H1 (cell line): ENCODE data around the gene LYRM4. TPM values are rescaled to one million over a fixed set of nuclear protein-coding genes. Genes with fewer than 3 reads are reported as not detected.

Experiments used
- CTCF ChIA-PET: fragments of 300-600 bp; sonication (Branson Sonifier 250); formaldehyde crosslinking; loops from one replicate; lab custom pipeline; 2021; ENCODE audit not compliant: partially characterized antibody; lab: Charles Lee
- POLR2A ChIA-PET: fragments of 300-600 bp; sonication (Branson Sonifier 250); formaldehyde crosslinking; loops from one replicate; lab custom pipeline; 2021; ENCODE audit warnings: inconsistent platforms; ENCODE audit not compliant: partially characterized antibody; lab: Charles Lee
- DNase-seq, 2 experiments: peaks; one replicate each; pipeline versions ENCODE4 v3.0.0 to v3.0.0-alpha.2; 2010 to 2022; ENCODE audit warnings: low spot score in 2 of 2, low read depth in 1 of 2, mixed read lengths in 1 of 2
- FAIRE-seq: peaks from 2 replicates; lab custom pipeline; 2011; peaks lifted over from hg19 to GRCh38; lab: Jason Lieb, UNC
- H2AFZ ChIP-seq: 2 replicates; pipeline ENCODE4 v1.8.1; 2012; ENCODE audit warnings: low read length, inconsistent platforms
- H2AK5ac ChIP-seq: 2 replicates; pipeline ENCODE4 v1.6.1; 2013; ENCODE audit warnings: low read depth, low read length
- H2BK120ac ChIP-seq: replicated peaks from 2 replicates; pipeline ENCODE3; 2013; ENCODE audit warnings: low read depth, low read length, inconsistent platforms
- H2BK12ac ChIP-seq: 2 replicates; pipeline ENCODE4 v1.6.1; 2013; ENCODE audit warnings: low read depth, low read length
- H2BK15ac ChIP-seq: 2 replicates; pipeline ENCODE4 v1.6.1; 2013; ENCODE audit warnings: low read length
- H2BK20ac ChIP-seq: 2 replicates; pipeline ENCODE4 v1.6.1; 2013; ENCODE audit warnings: low read length
- H2BK5ac ChIP-seq: 2 replicates; pipeline ENCODE4 v1.6.1; 2013; ENCODE audit warnings: low read depth, low read length
- H3K14ac ChIP-seq: 2 replicates; pipeline ENCODE4 v1.6.1; 2013; ENCODE audit warnings: inconsistent platforms; ENCODE audit not compliant: insufficient read length
- H3K18ac ChIP-seq: 2 replicates; pipeline ENCODE4 v1.6.1; 2013; ENCODE audit warnings: low read length; ENCODE audit errors: extremely low read depth
- H3K23ac ChIP-seq: 2 replicates; pipeline ENCODE4 v1.6.1; 2013; ENCODE audit warnings: inconsistent platforms; ENCODE audit not compliant: insufficient read length
- H3K23me2 ChIP-seq: 2 replicates; pipeline ENCODE4 v1.6.1; 2013; ENCODE audit warnings: low read depth, low read length
- H3K27ac ChIP-seq: 2 replicates; pipeline ENCODE4 v1.6.1; 2011; ENCODE audit warnings: low read depth, low read length, inconsistent platforms
- H3K27me3 ChIP-seq, 4 experiments: replicated peaks in 1 of 4; 1 replicate in 1 of 4; 2 replicates in 3 of 4; pipeline versions ENCODE4 v1.6.1 to v1.8.1; 2011 to 2013; ENCODE audit warnings: low read length in 3 of 4, mild to moderate bottlenecking in 3 of 4, inconsistent platforms in 2 of 4, mixed read lengths in 2 of 4, moderate library complexity in 1 of 4; ENCODE audit not compliant: control insufficient read depth in 3 of 4, insufficient read depth in 3 of 4; ENCODE audit errors: extremely low read depth in 1 of 4
- H3K36me3 ChIP-seq, 4 experiments: 2 replicates each; pipeline versions ENCODE4 v1.6.1 to v1.8.1; 2011 to 2013; ENCODE audit warnings: mild to moderate bottlenecking in 4 of 4, low read length in 3 of 4, moderate library complexity in 2 of 4, control low read depth in 1 of 4, inconsistent platforms in 1 of 4; ENCODE audit not compliant: insufficient read depth in 4 of 4, control insufficient read depth in 2 of 4
- H3K4ac ChIP-seq: replicated peaks from 2 replicates; pipeline ENCODE3; 2013; ENCODE audit warnings: low read length, low read depth, mixed read lengths, inconsistent platforms; ENCODE audit not compliant: insufficient read length
- H3K4me1 ChIP-seq, 4 experiments: replicated peaks in 1 of 4; 1 replicate in 1 of 4; 2 replicates in 3 of 4; pipeline versions ENCODE4 v1.6.1 to v1.8.1; 2011 to 2013; ENCODE audit warnings: low read length in 3 of 4, inconsistent platforms in 2 of 4, mixed read lengths in 1 of 4; ENCODE audit not compliant: insufficient read depth in 4 of 4, control insufficient read depth in 3 of 4
- H3K4me2 ChIP-seq, 2 experiments: 2 replicates each; pipeline versions ENCODE4 v1.6.1 to v1.8.1; 2011 to 2013; ENCODE audit warnings: low read depth in 2 of 2, low read length in 2 of 2, control low read depth in 1 of 2, inconsistent platforms in 1 of 2, mild to moderate bottlenecking in 1 of 2; ENCODE audit not compliant: insufficient read depth in 1 of 2
- H3K4me3 ChIP-seq, 4 experiments: fragments of 200-600, 300-600 bp in 1 of 4; sonication (generic), shearing (Covaris generic), sonication (Bioruptor Twin) in 1 of 4; 2 replicates each; pipeline versions ENCODE4 v1.5.1 to v1.8.1; 2011 to 2016; ENCODE audit warnings: low read length in 4 of 4, low read depth in 3 of 4, control low read depth in 2 of 4, inconsistent platforms in 2 of 4, mild to moderate bottlenecking in 2 of 4, mixed read lengths in 1 of 4, moderate library complexity in 1 of 4; ENCODE audit not compliant: insufficient read depth in 2 of 4; ENCODE audit errors: extremely low read depth in 1 of 4
- H3K56ac ChIP-seq: replicated peaks from 2 replicates; pipeline ENCODE3; 2013; ENCODE audit warnings: low read depth, mild to moderate bottlenecking, mixed read lengths, low read length, inconsistent platforms; ENCODE audit not compliant: insufficient read length
- H3K79me1 ChIP-seq: 2 replicates; pipeline ENCODE4 v1.6.1; 2013; ENCODE audit warnings: low read depth, low read length, control low read depth
- H3K79me2 ChIP-seq, 2 experiments: 2 replicates each; pipeline versions ENCODE4 v1.6.1 to v1.8.1; 2012 to 2013; ENCODE audit warnings: low read length in 2 of 2, mild to moderate bottlenecking in 2 of 2, inconsistent platforms in 1 of 2; ENCODE audit not compliant: insufficient read depth in 2 of 2, control insufficient read depth in 1 of 2
- H3K9ac ChIP-seq, 4 experiments: replicated peaks in 1 of 4; 1 replicate in 1 of 4; 2 replicates in 3 of 4; pipeline versions ENCODE4 v1.6.1 to v1.8.1; 2011 to 2013; ENCODE audit warnings: low read depth in 3 of 4, low read length in 3 of 4, control low read depth in 2 of 4, mild to moderate bottlenecking in 2 of 4, moderate library complexity in 2 of 4, inconsistent platforms in 1 of 4; ENCODE audit errors: extremely low read depth in 1 of 4
- H3K9me3 ChIP-seq, 2 experiments: 2 replicates each; pipeline versions ENCODE4 v1.6.1 to v1.8.1; 2012 to 2013; ENCODE audit warnings: mild to moderate bottlenecking in 2 of 2, moderate library complexity in 2 of 2, control low read depth in 1 of 2, inconsistent platforms in 1 of 2, low read depth in 1 of 2, low read length in 1 of 2, mixed read lengths in 1 of 2; ENCODE audit not compliant: insufficient read depth in 2 of 2
- H4K20me1 ChIP-seq, 2 experiments: replicated peaks in 1 of 2; 2 replicates each; pipeline versions ENCODE3 to v1.8.1; 2011 to 2013; ENCODE audit warnings: inconsistent platforms in 2 of 2, low read length in 2 of 2, mild to moderate bottlenecking in 1 of 2; ENCODE audit not compliant: insufficient read depth in 2 of 2, control insufficient read depth in 1 of 2
- H4K5ac ChIP-seq: 2 replicates; pipeline ENCODE4 v1.6.1; 2013; ENCODE audit warnings: low read length, low read depth, mixed read lengths, inconsistent platforms; ENCODE audit not compliant: insufficient read length
- H4K8ac ChIP-seq: 2 replicates; pipeline ENCODE4 v1.8.0; 2013; ENCODE audit warnings: mild to moderate bottlenecking, moderate library complexity, low read length, inconsistent platforms; ENCODE audit not compliant: insufficient read depth; ENCODE audit errors: extremely low read depth
- H4K91ac ChIP-seq: replicated peaks from 2 replicates; pipeline ENCODE3; 2013; ENCODE audit warnings: low read length, mixed read lengths, inconsistent platforms; ENCODE audit not compliant: insufficient read length
- ASH2L ChIP-seq: fragments of 200-600, 300-600 bp; sonication (generic); IDR thresholded peaks from one replicate; pipeline ENCODE4 v1.7.1; 2017; ENCODE audit warnings: low read length
- EZH2 ChIP-seq: fragments of 200-600 bp; sonication (generic); IDR thresholded peaks from 2 replicates; pipeline ENCODE4 v1.7.1; 2012; ENCODE audit warnings: low read depth, mild to moderate bottlenecking, moderate library complexity, low read length, inconsistent platforms; ENCODE audit not compliant: severe bottlenecking
- JUND ChIP-seq: IDR thresholded peaks from 2 replicates; pipeline ENCODE4 v1.6.1; 2011; ENCODE audit warnings: mild to moderate bottlenecking, improper control_type of control experiment, low read length
- MAFK ChIP-seq: IDR thresholded peaks from 2 replicates; pipeline ENCODE4 v1.6.1; 2012; ENCODE audit warnings: low read depth, mild to moderate bottlenecking, improper control_type of control experiment, low read length
- NANOG ChIP-seq: IDR thresholded peaks from 2 replicates; pipeline ENCODE4 v1.6.1; 2011; ENCODE audit warnings: low read length, low read depth, mild to moderate bottlenecking, inconsistent platforms; ENCODE audit not compliant: insufficient read depth, poor library complexity, severe bottlenecking
- POLR2A ChIP-seq, 2 experiments: IDR thresholded peaks; 1 replicate in 1 of 2; 2 replicates in 1 of 2; pipeline ENCODE4 v1.6.1; 2011; ENCODE audit warnings: low read depth in 2 of 2, low read length in 2 of 2, mild to moderate bottlenecking in 2 of 2; ENCODE audit errors: control extremely low read depth in 1 of 2
- SIN3A ChIP-seq, 2 experiments: IDR thresholded peaks in 1 of 2; conservative IDR thresholded peaks in 1 of 2; 2 replicates each; pipeline ENCODE4 v1.6.1; 2011 to 2012; ENCODE audit warnings: low read length in 2 of 2, improper control_type of control experiment in 1 of 2, low read depth in 1 of 2, mild to moderate bottlenecking in 1 of 2
- SP4 ChIP-seq: IDR thresholded peaks from 2 replicates; pipeline ENCODE4 v1.6.1; 2012; ENCODE audit warnings: low read length, inconsistent platforms
- SRF ChIP-seq: IDR thresholded peaks from 2 replicates; pipeline ENCODE4 v1.6.1; 2011; ENCODE audit warnings: mild to moderate bottlenecking, low read depth, low read length, moderate library complexity
- TAF1 ChIP-seq: IDR thresholded peaks from 2 replicates; pipeline ENCODE4 v1.6.1; 2011; ENCODE audit warnings: mild to moderate bottlenecking, low read depth, low read length
- USF2 ChIP-seq: IDR thresholded peaks from 2 replicates; pipeline ENCODE4 v1.6.1; 2011; ENCODE audit warnings: low read length, improper control_type of control experiment
- WGBS, 2 experiments: shearing (Covaris generic) in 1 of 2; methylation state at CpG; one replicate each; pipeline versions ENCODE4 v1.1.6 to v1.1.7; 2013 to 2015; ENCODE audit warnings: low lambda C conversion rate in 2 of 2, mixed read lengths in 2 of 2, inconsistent platforms in 1 of 2, low coverage in 1 of 2, missing lambda C conversion rate in 1 of 2; ENCODE audit not compliant: insufficient replicate concordance in 2 of 2, insufficient coverage in 1 of 2, insufficient read length in 1 of 2; ENCODE audit errors: extremely low coverage in 1 of 2, missing lambda C conversion rate in 1 of 2; 5-methylcytosine and 5-hydroxymethylcytosine counted together
- polyA plus RNA-seq, 7 experiments: library from polyadenylated mRNA; depleted of rRNA in 3 of 7; stranded (reverse) in 5 of 7; unstranded in 2 of 7; fragments of >200 nt in 5 of 7; fragments of 200-250 nt in 2 of 7; gene quantifications; 1 replicate in 5 of 7; 2 replicates in 1 of 7; 4 replicates in 1 of 7; pipeline versions ENCODE4 v1.2.1 to v1.2.3, GENCODE V29; 2011 to 2013; ENCODE audit warnings: missing spikeins in 2 of 7, mixed read lengths in 2 of 7
- total RNA-seq: library from RNA; stranded (reverse); fragmentation: NEBNext Ultra II Directional; extraction: Animal tissue kit (Norgen Biotek cat#: 25700); gene quantifications from 2 replicates; pipeline ENCODE4 v1.2.1, GENCODE V29; 2021

LYRM4 gene
- total and polyA plus RNA-seq, 2 of the 8 experiments (the other 6 are each of a cell fraction or from before 2014, with no cell fraction given) = 56.6 to 62.8 TPM

GRCh38 chr6:5257400-5257799 lies 3.4 kb downstream of the LYRM4 start:
- Histone ChIP-seq H4K8ac (no peak overlapping the region), H2BK20ac (no peak overlapping the region), H2BK120ac (no peak overlapping the region), H2AFZ (no peak overlapping the region), H4K91ac (no peak overlapping the region), H3K4me3 (no peak overlapping the region), H3K56ac (no peak overlapping the region), H3K27ac (no peak overlapping the region), H3K36me3 (peaks cover 2 to 20% (median 5%) of the 10 kb centered on the region in 4 experiments; a peak in 6 of 8 replicates), H2BK12ac (no peak overlapping the region), H3K27me3 (no peaks in the 10 kb centered on the region), H3K9ac (no peak overlapping the region), H3K79me1 (peaks cover 10% of the 10 kb centered on the region), H3K4me1 (peaks cover 0 to 1% (median 0%) of the 10 kb centered on the region in 4 experiments; a peak in 1 of 7 replicates), H3K4me2 (no peak overlapping the region), H3K4ac (no peak overlapping the region), H2AK5ac (no peak overlapping the region), H4K5ac (no peak overlapping the region), H3K9me3 (no peaks in the 10 kb centered on the region; a peak in 1 of 4 replicates), H2BK5ac (no peak overlapping the region), H3K23me2 (peaks cover 9% of the 10 kb centered on the region), H2BK15ac (no peak overlapping the region), H4K20me1 (peaks cover 3 to 5% of the 10 kb centered on the region in 2 experiments), H3K23ac (no peak overlapping the region), H3K79me2 (peaks cover 0 to 64% of the 10 kb centered on the region in 2 experiments; a peak in 2 of 4 replicates), H3K18ac (no peak overlapping the region), H3K14ac (no peak overlapping the region)
- ChIA-PET POLR2A (interaction anchor here (0.7 to 3.6 kb wide), 3 partner anchors 9 to 13 kb away, joined by 3 to 15 read pairs (median 9); no protein-coding TSS in a partner anchor), CTCF (interaction anchor here (0.6 to 1.8 kb wide), 4 partner anchors 9 to 122 kb away, joined by 3 to 6 read pairs (median 4); no protein-coding TSS in a partner anchor)
- no peak for FAIRE-seq
- 91% methylated on average over 8 of the region's 8 CpGs; no CpG with 5 or more reads in 1 of the 2 experiments for WGBS, 2 experiments
- DNase-seq = no peak
- TF ChIP-seq JUND (no peak), ASH2L (no peak), MAFK (no peak), POLR2A (IDR thresholded peaks at IDR 0.05; ENCODE audit: control extremely low read depth in 1 of 2, low read depth in 2 of 2, low read length in 2 of 2) (no peak), EZH2 (no peak), SRF (no peak), NANOG (no peak), SIN3A (conservative IDR thresholded peaks at IDR 0.05 in 1 of 2, IDR thresholded peaks at IDR 0.05 in 1 of 2; ENCODE audit: low read depth in 1 of 2, low read length in 2 of 2) (no peak), USF2 (no peak), TAF1 (no peak), SP4 (no peak)
